ENCODE results near the gene UNC79.

- TF ChIP-seq CTCF (IDR thresholded peaks at IDR 0.05; ENCODE audit: low read length) (no peak), EZH2 (optimal IDR thresholded peaks at IDR 0.05; ENCODE audit: low read depth, low read length) (no peak), EZH2phosphoT487 (IDR thresholded peaks at IDR 0.05; ENCODE audit: low read length) (no peak)
Observed at GRCh38 chr14:93606091-93606490, 175.4 kb downstream of the UNC79 start.
